Activated CD4-positive, alpha-beta T cell treated with anti-CD3 and anti-CD28 coated beads, Interleukin-2, amount 10 ng/mL, durations not matched to agents 7 days and 5 days (primary cell): ENCODE results near the gene AOPEP. TPM values are rescaled to one million over a fixed set of nuclear protein-coding genes. Genes with fewer than 3 reads are reported as not detected.

ENCODE experiments used
- CTCF ChIA-PET: fragments of 350-600 bp; sonication (Branson Sonifier 250); formaldehyde crosslinking; loops from one replicate; lab custom pipeline; 2021; ENCODE audit warnings: antibody characterized with exemption; lab: Charles Lee
- POLR2A ChIA-PET: fragments of 350-600 bp; sonication (Branson Sonifier 250); formaldehyde crosslinking; loops from one replicate; lab custom pipeline; 2021; ENCODE audit warnings: antibody characterized with exemption; lab: Charles Lee
- DNase-seq: peaks from one replicate; pipeline ENCODE4 v3.0.0-alpha.2; 2020
- H3K27ac Mint-ChIP-seq: one replicate; pipeline ENCODE4 v1.8.0; 2021; ENCODE audit warnings: mild to moderate bottlenecking, moderate library complexity, mixed read lengths
- H3K27me3 Mint-ChIP-seq: one replicate; pipeline ENCODE4 v1.8.0; 2021; ENCODE audit warnings: mixed read lengths
- H3K36me3 Mint-ChIP-seq: one replicate; pipeline ENCODE4 v1.8.0; 2021; ENCODE audit warnings: low read depth, mixed read lengths
- H3K4me1 Mint-ChIP-seq: one replicate; pipeline ENCODE4 v1.8.0; 2021; ENCODE audit warnings: mixed read lengths
- H3K4me3 Mint-ChIP-seq: one replicate; pipeline ENCODE4 v1.8.0; 2021; ENCODE audit warnings: mild to moderate bottlenecking, moderate library complexity, mixed read lengths
- H3K9me3 Mint-ChIP-seq: one replicate; pipeline ENCODE4 v1.8.0; 2021; ENCODE audit warnings: mixed read lengths
- total RNA-seq, 2 experiments: library from RNA; stranded (reverse); gene quantifications; one replicate each; pipeline ENCODE4 v1.2.3, GENCODE V29; 2021

The AOPEP gene
- total RNA-seq, 2 experiments from 2014 or later, result 9.7 to 10.7 TPM

GRCh38 chr9:95095641-95096355 lies 369.3 kb downstream of the AOPEP start:
- H3K4me1 Mint-ChIP-seq, result peaks cover 12% of the 10 kb centered on the region
- no peaks in the 10 kb centered on the region for H3K9me3 Mint-ChIP-seq
- no peaks in the 10 kb centered on the region for H3K36me3 Mint-ChIP-seq
- no peak overlapping the region for H3K27ac Mint-ChIP-seq
- no peaks in the 10 kb centered on the region for H3K27me3 Mint-ChIP-seq
- POLR2A ChIA-PET, result no interaction called here
- CTCF ChIA-PET, result interaction anchor here (0.6 kb wide), 1 partner anchor 407 kb away, joined by 3 read pairs; no protein-coding TSS in a partner anchor
- no peak overlapping the region for H3K4me3 Mint-ChIP-seq
- DNase-seq, result no peak

DNA sequence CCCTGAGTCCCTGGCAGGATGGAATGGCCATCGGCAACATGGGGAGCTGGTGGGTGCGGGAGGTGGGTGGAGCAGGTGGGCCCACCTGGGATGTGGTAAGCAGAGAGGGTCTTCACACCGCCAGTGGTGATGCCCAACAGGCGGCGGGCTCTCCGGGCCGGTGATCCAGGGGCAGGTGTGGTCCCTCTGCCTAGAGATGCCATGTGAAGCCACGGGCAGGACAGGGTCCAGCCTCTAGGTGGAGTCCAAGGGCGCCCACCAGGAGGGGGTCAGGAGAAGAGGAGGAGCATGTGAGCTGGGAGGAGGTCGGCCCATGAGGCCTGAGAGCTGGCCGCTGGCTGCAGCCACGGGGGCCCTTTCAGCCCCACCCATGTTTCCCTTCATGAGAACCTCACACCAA lies 369.9 kb downstream of the AOPEP start:
- H3K27ac Mint-ChIP-seq, result no peak overlapping the region
- CTCF ChIA-PET, result interaction anchor here (2.0 kb wide), 1 partner anchor 24 kb away, joined by 7 read pairs; no protein-coding TSS in a partner anchor
- POLR2A ChIA-PET, result no interaction called here
- H3K36me3 Mint-ChIP-seq, result no peaks in the 10 kb centered on the region
- no peak overlapping the region for H3K4me3 Mint-ChIP-seq
- peaks cover 12% of the 10 kb centered on the region for H3K4me1 Mint-ChIP-seq
- H3K9me3 Mint-ChIP-seq, result no peaks in the 10 kb centered on the region
- no peak for DNase-seq
- no peaks in the 10 kb centered on the region for H3K27me3 Mint-ChIP-seq

- no peak for DNase-seq
- ChIA-PET CTCF (interaction anchor here (2.0 kb wide), 1 partner anchor 24 kb away, joined by 7 read pairs; no protein-coding TSS in a partner anchor), POLR2A (no interaction called here)
- H3K27ac Mint-ChIP-seq, result no peak overlapping the region
- H3K4me1 Mint-ChIP-seq, result peaks cover 10% of the 10 kb centered on the region
- H3K4me3 Mint-ChIP-seq, result no peak overlapping the region
- H3K27me3 Mint-ChIP-seq, result no peaks in the 10 kb centered on the region
- H3K9me3 Mint-ChIP-seq, result no peaks in the 10 kb centered on the region
- H3K36me3 Mint-ChIP-seq, result no peaks in the 10 kb centered on the region
Observed at GRCh38 chr9:95096807-95097206, 370.3 kb downstream of the AOPEP start.

DNA sequence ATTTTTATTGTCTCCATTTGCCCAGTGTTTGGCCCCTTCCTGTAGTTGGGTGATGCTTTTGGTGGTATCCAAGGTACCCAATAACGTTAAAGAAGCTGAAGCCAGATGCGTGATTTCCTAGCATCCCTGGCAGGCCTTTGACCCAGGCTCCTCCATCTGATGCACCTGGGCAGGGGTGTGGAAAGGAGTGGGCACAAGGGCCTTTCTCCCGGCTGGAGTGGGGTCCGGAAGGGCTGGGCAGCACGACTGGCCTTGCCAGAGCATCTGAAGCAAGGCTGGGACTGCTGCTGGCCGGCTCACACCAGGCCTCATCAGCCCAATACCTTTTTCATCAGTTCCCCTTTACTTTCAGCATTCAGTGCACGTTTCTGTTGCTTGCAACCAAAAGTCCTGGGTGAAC lies 370.8 kb downstream of the AOPEP start:
- Mint-ChIP-seq H3K36me3 (no peaks in the 10 kb centered on the region), H3K27ac (no peak overlapping the region), H3K4me3 (no peak overlapping the region), H3K27me3 (no peaks in the 10 kb centered on the region), H3K4me1 (peaks cover 9% of the 10 kb centered on the region), H3K9me3 (no peaks in the 10 kb centered on the region)
- ChIA-PET POLR2A (no interaction called here), CTCF (interaction anchor here (2.0 kb wide), 1 partner anchor 25 kb away, joined by 7 read pairs; no protein-coding TSS in a partner anchor)
- DNase-seq, result no peak

DNA sequence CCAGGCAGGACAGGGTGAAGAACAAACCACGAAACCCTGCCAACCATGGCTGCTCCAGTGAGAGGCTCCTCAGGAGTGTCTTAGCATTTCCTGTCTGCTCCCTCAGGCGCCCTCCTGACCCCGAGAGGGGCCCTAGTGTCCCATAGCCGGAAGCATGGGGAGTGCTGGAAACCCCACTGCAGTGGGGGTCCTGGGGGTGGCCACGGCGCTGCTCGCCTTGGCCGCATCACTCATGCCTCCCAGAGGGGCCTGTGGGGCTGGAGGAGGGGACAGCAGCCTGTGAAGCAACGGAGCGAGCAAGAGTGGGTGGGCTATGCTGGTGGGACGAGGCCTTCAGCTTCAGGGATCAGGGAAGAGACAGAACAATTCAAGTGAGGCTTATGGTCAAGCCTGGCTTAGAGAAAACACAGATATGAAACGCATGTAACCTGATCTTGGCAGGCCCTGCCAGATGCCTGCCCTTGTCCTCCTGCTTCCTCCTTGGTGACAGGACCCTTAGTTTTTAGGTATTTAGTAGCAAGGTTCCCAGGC lies 372.0 kb downstream of the AOPEP start:
- no peaks in the 10 kb centered on the region for H3K27me3 Mint-ChIP-seq
- no peak for DNase-seq

DNA sequence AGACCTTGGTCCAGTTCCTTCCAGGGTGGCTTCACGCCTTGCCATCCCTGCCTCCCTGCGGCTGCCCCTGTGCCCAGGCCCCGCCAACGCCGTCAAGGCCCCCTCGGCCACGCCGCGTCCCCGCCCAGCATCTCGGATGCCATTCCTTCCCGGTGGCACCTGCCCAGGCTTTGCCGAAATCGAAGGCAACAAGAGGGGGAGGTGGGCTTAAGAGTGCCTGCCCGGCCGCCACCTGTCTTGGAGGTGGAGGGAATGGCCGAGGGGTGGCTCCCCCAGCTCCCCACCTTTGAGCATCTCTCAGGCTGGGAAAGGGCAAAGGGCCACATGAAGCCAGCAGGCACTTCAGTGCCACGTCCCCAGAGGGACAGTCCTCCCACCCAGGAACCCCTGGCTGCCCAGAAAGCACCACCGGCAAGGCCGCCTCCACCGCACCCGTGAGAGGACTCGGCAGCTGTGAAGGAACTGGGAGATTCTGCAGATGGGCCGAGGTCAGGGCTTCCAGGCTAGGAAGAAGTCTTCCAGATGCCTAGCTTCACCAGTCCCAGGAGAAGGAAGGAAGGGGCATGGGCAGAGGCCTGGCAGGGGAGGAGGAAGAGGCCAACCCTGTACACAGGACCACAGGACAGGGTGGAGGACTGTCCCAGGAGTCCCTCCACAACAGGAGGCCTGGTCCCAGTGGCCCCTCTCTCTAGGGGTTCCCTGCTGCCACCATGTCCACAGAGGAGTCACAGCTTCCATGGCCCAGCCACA lies 373.0 kb downstream of the AOPEP start:
- CTCF ChIA-PET, result no interaction called here
- Mint-ChIP-seq H3K9me3 (no peaks in the 10 kb centered on the region), H3K27ac (no peak overlapping the region), H3K27me3 (no peaks in the 10 kb centered on the region), H3K4me3 (no peak overlapping the region), H3K36me3 (no peaks in the 10 kb centered on the region), H3K4me1 (no peaks in the 10 kb centered on the region)
- POLR2A ChIA-PET, result no interaction called here
- no peak for DNase-seq

More for the DNA sequence above, 372.0 kb downstream of the AOPEP start:
- POLR2A ChIA-PET, result no interaction called here
- H3K9me3 Mint-ChIP-seq, result no peaks in the 10 kb centered on the region
- no peak overlapping the region for H3K4me3 Mint-ChIP-seq
- no peak overlapping the region for H3K27ac Mint-ChIP-seq
- H3K36me3 Mint-ChIP-seq, result no peaks in the 10 kb centered on the region
- H3K4me1 Mint-ChIP-seq, result peaks cover 1% of the 10 kb centered on the region
- CTCF ChIA-PET, result interaction anchor here (2.0 kb wide), 1 partner anchor 26 kb away, joined by 7 read pairs; no protein-coding TSS in a partner anchor

DNA sequence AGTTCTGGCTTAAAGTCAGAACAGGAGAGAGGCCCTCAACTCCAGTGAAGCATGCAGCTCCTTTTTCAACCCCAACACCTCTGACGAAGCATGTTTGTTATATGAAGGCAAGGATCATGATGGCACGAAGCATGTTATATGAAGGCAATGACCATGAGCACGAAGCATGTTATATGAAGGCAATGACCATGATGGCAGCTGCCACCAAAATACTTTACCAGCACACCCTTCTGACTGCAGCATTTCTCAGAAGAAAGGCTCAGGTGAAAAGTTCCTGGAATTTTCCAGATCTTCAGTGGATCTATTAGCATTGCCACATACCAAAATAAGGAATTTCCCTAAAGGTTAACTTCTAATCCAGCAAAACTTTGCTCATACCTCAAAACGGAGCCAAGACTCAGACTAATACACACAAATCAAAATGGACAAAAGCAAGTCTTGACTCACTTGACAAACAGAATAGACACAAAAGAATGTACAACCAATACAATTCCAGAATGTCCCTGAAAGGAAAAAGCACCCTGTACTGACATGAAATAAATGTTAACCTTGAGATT lies 373.6 kb downstream of the AOPEP start:
- Mint-ChIP-seq H3K4me1 (no peaks in the 10 kb centered on the region), H3K27ac (no peak overlapping the region), H3K9me3 (no peaks in the 10 kb centered on the region), H3K27me3 (no peaks in the 10 kb centered on the region), H3K4me3 (no peak overlapping the region), H3K36me3 (no peaks in the 10 kb centered on the region)
- DNase-seq, result no peak
- ChIA-PET CTCF (no interaction called here), POLR2A (no interaction called here)

DNA sequence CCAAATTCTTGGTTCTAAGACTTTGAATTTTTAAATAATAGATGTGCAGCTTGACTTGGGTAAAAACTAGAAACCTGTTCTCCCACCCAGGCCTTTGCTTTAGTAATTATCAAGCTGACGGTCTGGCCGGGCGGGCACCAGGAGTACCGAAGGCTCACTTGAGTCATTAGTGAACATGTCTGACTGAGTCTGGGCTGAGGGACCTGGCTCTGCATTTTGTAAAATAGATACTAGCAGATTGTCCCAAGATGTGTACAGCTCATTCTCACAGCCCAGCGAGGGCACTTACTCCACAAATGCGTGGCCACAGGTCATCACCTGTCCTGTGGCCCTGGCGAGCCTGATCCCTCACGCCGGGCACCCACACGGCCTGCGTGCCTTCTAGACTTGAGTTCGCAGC lies 374.8 kb downstream of the AOPEP start:
- ChIA-PET CTCF (interaction anchor here (0.7 to 1.1 kb wide), 2 partner anchors 9 to 13 kb away, joined by 3 read pairs; no protein-coding TSS in a partner anchor), POLR2A (no interaction called here)
- no peaks in the 10 kb centered on the region for H3K4me1 Mint-ChIP-seq
- H3K4me3 Mint-ChIP-seq, result no peak overlapping the region
- no peaks in the 10 kb centered on the region for H3K36me3 Mint-ChIP-seq
- H3K9me3 Mint-ChIP-seq, result no peaks in the 10 kb centered on the region
- no peak overlapping the region for H3K27ac Mint-ChIP-seq
- DNase-seq, result no peak
- H3K27me3 Mint-ChIP-seq, result no peaks in the 10 kb centered on the region

DNA sequence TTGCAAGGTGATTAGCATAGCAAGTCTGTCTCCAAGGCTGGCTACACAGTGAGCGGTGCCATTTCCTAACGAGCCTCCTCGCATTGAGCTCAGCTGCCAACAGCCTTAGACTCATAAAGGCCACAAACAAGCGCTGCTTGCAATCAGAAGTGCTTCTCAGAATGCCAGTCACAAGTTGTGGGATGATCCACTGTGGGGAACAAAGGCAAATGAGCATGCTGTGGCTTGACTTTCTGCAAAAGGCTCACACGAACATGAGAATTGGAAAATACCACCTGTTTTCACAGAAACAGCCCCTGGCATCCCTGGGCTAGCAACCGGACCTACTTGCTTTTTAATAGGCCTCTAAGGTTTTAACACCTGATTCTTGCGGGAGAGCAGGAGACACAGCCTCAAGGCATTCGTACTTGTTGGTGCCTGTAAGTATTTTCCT lies 375.5 kb downstream of the AOPEP start:
- CTCF ChIA-PET, result no interaction called here
- H3K4me3 Mint-ChIP-seq, result no peak overlapping the region
- no peaks in the 10 kb centered on the region for H3K9me3 Mint-ChIP-seq
- no peak for DNase-seq
- H3K27ac Mint-ChIP-seq, result no peak overlapping the region
- POLR2A ChIA-PET, result no interaction called here
- no peaks in the 10 kb centered on the region for H3K4me1 Mint-ChIP-seq
- no peaks in the 10 kb centered on the region for H3K27me3 Mint-ChIP-seq
- H3K36me3 Mint-ChIP-seq, result no peaks in the 10 kb centered on the region

- no peaks in the 10 kb centered on the region for H3K9me3 Mint-ChIP-seq
- no peaks in the 10 kb centered on the region for H3K4me1 Mint-ChIP-seq
- no peaks in the 10 kb centered on the region for H3K27me3 Mint-ChIP-seq
- H3K36me3 Mint-ChIP-seq, result no peaks in the 10 kb centered on the region
- no peak for DNase-seq
- ChIA-PET POLR2A (no interaction called here), CTCF (no interaction called here)
- no peak overlapping the region for H3K4me3 Mint-ChIP-seq
- H3K27ac Mint-ChIP-seq, result no peak overlapping the region
Observed at GRCh38 chr9:95102572-95102971, 376.1 kb downstream of the AOPEP start.

- Mint-ChIP-seq H3K4me3 (no peak overlapping the region), H3K9me3 (no peaks in the 10 kb centered on the region), H3K4me1 (no peaks in the 10 kb centered on the region), H3K36me3 (no peaks in the 10 kb centered on the region), H3K27ac (no peak overlapping the region), H3K27me3 (no peaks in the 10 kb centered on the region)
- DNase-seq, result no peak
- CTCF ChIA-PET, result interaction anchor here (0.7 kb wide), 1 partner anchor 23 kb away, joined by 3 read pairs; no protein-coding TSS in a partner anchor
- POLR2A ChIA-PET, result no interaction called here
Observed at GRCh38 chr9:95103281-95103771, 376.8 kb downstream of the AOPEP start.

DNA sequence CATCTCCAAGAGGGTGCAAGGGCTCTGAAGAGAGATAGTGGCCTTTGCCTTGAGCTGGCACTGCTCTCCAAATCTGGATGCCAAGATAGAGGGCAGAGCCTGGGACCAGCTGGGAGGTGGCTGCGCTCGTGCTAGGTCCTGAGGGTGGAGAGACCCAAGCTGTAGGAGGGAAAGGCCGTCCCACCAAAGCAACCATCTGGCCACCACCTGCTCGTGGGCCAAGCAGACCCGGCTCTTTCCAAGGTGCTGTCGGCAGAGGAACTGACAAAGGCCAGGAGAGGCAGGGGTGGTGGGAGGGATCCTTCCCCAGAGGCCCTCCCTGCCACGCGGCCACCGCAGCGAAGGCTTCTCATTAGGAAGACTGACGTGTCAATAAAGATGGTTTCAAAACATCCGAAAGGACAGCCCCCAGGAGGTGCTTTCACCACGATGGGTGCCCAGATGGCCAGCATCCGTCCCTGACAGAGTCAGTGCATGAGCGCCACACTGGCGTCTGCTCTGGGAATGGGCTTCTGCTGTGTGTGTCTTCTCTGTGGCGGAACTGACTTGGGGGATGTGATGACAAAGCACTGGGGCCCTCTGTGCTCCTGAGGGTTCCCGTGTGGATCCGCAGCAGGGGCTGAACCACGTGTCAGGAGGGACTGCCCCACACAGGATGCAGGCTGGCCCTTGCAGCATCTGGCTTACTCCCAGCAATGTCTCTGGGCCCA lies 377.5 kb downstream of the AOPEP start:
- no peak for DNase-seq
- no peaks in the 10 kb centered on the region for H3K36me3 Mint-ChIP-seq

More for the DNA sequence above, 377.5 kb downstream of the AOPEP start:
- no peak overlapping the region for H3K4me3 Mint-ChIP-seq
- no peaks in the 10 kb centered on the region for H3K9me3 Mint-ChIP-seq
- no peaks in the 10 kb centered on the region for H3K4me1 Mint-ChIP-seq
- H3K27ac Mint-ChIP-seq, result no peak overlapping the region
- CTCF ChIA-PET, result interaction anchor here (0.7 kb wide), 1 partner anchor 22 kb away, joined by 3 read pairs; no protein-coding TSS in a partner anchor
- POLR2A ChIA-PET, result no interaction called here
- no peaks in the 10 kb centered on the region for H3K27me3 Mint-ChIP-seq
